ENCODE data around the gene RASSF5.
A peak's percentile ranks its signal among the peaks of the same experiment; 100 is the strongest.

Gene RASSF5

GRCh38 chr1:206521127-206521526 is 13.8 kb downstream of the RASSF5 start:
- TF ChIP-seq, protein P1, sequence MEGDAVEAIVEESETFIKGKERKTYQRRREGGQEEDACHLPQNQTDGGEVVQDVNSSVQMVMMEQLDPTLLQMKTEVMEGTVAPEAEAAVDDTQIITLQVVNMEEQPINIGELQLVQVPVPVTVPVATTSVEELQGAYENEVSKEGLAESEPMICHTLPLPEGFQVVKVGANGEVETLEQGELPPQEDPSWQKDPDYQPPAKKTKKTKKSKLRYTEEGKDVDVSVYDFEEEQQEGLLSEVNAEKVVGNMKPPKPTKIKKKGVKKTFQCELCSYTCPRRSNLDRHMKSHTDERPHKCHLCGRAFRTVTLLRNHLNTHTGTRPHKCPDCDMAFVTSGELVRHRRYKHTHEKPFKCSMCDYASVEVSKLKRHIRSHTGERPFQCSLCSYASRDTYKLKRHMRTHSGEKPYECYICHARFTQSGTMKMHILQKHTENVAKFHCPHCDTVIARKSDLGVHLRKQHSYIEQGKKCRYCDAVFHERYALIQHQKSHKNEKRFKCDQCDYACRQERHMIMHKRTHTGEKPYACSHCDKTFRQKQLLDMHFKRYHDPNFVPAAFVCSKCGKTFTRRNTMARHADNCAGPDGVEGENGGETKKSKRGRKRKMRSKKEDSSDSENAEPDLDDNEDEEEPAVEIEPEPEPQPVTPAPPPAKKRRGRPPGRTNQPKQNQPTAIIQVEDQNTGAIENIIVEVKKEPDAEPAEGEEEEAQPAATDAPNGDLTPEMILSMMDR (IDR thresholded peaks at IDR 0.05; ENCODE audit: insufficient read depth, low read depth, low read length, missing control alignments) = no peak
- peak; percentile 40 for DNase-seq (ENCODE audit: low read depth)
- H3K4me3 ChIP-seq (ENCODE audit: low read length) = no peak overlapping the region

GRCh38 chr1:206521694-206522402 is 14.5 kb downstream of the RASSF5 start:
- no peak overlapping the region for H3K4me3 ChIP-seq (ENCODE audit: low read length)
- no peak for DNase-seq (ENCODE audit: low read depth)
- TF ChIP-seq, protein P1 (IDR thresholded peaks at IDR 0.05; ENCODE audit: insufficient read depth, low read depth, low read length, missing control alignments) = no peak

GRCh38 chr1:206524739-206525364 is 17.5 kb downstream of the RASSF5 start:
- no peak overlapping the region for H3K4me3 ChIP-seq (ENCODE audit: low read length)
- peak; percentile 83 for DNase-seq (ENCODE audit: low read depth)
- TF ChIP-seq, protein P1 (IDR thresholded peaks at IDR 0.05; ENCODE audit: insufficient read depth, low read depth, low read length, missing control alignments) = peak; percentile 38

DNA sequence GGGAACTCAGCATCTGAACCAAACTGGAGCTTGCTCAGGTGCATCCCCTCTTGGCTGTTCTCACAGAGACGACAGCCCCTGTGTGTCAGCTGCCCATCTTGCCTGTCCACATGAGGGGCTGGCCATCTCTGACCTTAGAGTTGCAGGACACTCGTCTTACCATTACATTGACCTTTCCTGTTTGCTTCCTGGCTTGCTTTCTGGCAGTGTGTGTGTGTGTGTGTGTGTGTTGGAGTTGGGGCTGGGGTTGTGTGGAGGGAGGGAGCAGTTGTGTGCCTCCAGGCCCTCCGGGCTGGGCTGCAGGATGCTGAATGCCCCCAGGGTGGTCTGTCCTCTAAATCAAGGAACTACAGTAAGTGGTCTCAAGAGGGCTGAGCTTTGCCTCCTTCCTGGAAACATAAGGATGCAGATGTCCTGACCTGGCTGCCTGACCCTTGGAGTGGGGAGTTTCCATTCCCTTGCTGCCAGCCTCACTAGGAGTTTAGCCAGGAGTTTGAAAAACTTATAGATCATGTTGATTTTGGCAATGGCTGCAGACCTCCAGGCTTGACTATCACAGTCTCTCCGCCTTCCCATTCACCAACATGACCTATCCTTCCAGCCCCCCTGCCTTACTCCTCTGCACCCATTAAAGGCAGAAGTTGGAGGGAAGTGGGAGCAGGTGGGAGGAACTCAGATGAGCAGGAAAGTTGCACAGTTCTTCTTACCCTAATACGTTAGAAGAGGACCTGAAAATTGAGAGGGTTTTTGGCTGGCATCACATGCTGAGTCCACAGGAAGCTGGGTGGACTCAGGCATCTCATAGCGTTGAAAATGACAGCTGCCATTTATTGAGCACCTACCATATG is 19.0 kb downstream of the RASSF5 start:
- no peak overlapping the region for H3K4me3 ChIP-seq (ENCODE audit: low read length)
- TF ChIP-seq, protein P1 (IDR thresholded peaks at IDR 0.05; ENCODE audit: insufficient read depth, low read depth, low read length, missing control alignments) = no peak
- DNase-seq (ENCODE audit: low read depth) = no peak

DNA sequence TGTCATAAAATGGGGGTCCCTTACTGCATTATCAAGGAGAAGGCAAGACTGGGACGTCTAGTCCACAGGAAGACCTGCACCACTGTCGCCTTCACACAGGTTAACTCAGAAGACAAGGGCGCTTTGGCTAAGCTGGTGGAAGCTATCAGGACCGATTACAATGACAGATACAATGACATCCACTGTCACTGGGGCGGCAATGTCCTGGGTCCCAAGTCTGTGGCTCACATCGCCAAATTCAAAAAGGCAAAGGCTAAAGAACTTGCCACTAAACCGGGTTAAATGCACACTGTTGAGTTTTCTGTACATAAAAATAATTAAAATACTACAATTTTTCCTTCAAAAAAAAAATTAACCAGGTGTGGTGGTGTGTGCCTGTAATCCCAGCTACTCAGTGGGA is 22.1 kb downstream of the RASSF5 start:
- no peak for DNase-seq (ENCODE audit: low read depth)
- TF ChIP-seq, protein P1 (IDR thresholded peaks at IDR 0.05; ENCODE audit: insufficient read depth, low read depth, low read length, missing control alignments) = no peak
- no peak overlapping the region for H3K4me3 ChIP-seq (ENCODE audit: low read length)

GRCh38 chr1:206532368-206532767 is 25.0 kb downstream of the RASSF5 start:
- TF ChIP-seq, protein P1 (IDR thresholded peaks at IDR 0.05; ENCODE audit: insufficient read depth, low read depth, low read length, missing control alignments) = no peak

More at GRCh38 chr1:206532368-206532767, 25.0 kb downstream of the RASSF5 start:
- no peak overlapping the region for H3K4me3 ChIP-seq (ENCODE audit: low read length)
- DNase-seq (ENCODE audit: low read depth) = no peak

All from epithelial cell of esophagus (primary cell).